GM12891 (cell line): ENCODE data around the gene TMEM266.

Source experiments
- DNase-seq: peaks from one replicate; pipeline ENCODE4 v3.0.0; 2011; ENCODE audit warnings: low spot score; ENCODE audit not compliant: insufficient read length
- FAIRE-seq: peaks from 2 replicates; lab custom pipeline; 2011; peaks lifted over from hg19 to GRCh38; lab: Jason Lieb, UNC
- PAX5 ChIP-seq: IDR thresholded peaks from 2 replicates; pipeline ENCODE4 v1.6.1; 2011; ENCODE audit warnings: low read length, moderate library complexity, mild to moderate bottlenecking; ENCODE audit not compliant: insufficient read depth, severe bottlenecking
- POLR2A ChIP-seq: IDR thresholded peaks from 2 replicates; pipeline ENCODE4 v1.6.1; 2011; ENCODE audit warnings: low read depth, low read length, control low read depth
- POLR2AphosphoS5 ChIP-seq: IDR thresholded peaks from 2 replicates; pipeline ENCODE4 v1.6.1; 2011; ENCODE audit warnings: low read depth, low read length, control low read depth
- POU2F2 ChIP-seq: IDR thresholded peaks from 2 replicates; pipeline ENCODE4 v1.6.1; 2011; ENCODE audit warnings: low read depth, mild to moderate bottlenecking, control low read depth, low read length, moderate library complexity
- SPI1 ChIP-seq: IDR thresholded peaks from 2 replicates; pipeline ENCODE4 v1.6.1; 2011; ENCODE audit warnings: low read depth, low read length, control low read depth
- TAF1 ChIP-seq: IDR thresholded peaks from 2 replicates; pipeline ENCODE4 v1.6.1; 2011; ENCODE audit warnings: low read depth, low read length, control low read depth

TMEM266 gene

DNA sequence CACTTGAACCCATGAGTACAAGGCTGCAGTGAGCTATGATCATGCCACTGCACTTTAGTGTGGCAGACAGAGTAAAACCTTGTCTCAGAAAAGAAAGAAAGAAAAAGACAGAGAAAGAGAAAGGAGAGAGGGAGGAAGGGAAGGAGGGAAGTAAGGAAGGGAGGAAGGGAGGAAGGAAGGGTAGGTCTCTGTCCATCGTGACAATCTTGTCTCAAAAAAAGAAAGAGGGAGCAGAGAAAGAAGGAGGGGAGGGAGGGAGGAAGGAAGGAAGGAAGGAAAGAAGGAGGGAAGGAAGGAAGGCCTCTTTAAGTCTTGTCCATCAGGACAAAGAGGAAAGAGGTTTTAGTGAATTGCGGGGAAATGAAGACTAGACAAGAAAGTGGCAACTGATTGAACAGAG lies 129.3 kb downstream of the TMEM266 start:
- FAIRE-seq = no peak
- no peak for DNase-seq
- TF ChIP-seq TAF1 = no peak
- no peak for TF ChIP-seq SPI1
- no peak for TF ChIP-seq PAX5
- TF ChIP-seq POLR2AphosphoS5 = no peak
- no peak for TF ChIP-seq POU2F2
- TF ChIP-seq POLR2A = no peak

DNA sequence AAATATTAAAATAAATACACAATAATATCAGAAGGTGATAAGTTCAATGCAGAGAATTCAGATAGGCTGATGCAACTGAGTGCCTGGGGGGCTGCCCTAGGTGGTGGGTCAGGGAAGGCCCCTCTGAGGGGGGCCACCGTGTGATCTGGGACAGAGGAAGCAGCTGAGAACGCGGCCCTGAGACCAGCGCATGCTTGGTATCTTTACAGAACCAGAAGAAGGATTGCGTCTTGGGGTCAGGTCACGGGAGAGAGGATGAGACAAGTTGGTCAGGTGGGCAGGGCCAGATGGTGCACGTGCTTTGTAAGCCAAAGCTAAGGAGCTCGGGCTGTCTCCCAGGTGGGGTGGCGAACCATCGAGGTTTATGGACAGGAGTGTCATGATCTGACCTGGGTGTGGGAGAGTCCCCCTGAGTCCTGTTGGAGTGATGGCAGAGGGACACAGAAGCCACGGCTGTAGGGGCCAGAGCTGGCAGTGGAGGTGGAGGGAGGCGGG lies 130.3 kb downstream of the TMEM266 start:
- FAIRE-seq (no peak), DNase-seq (no peak)
- TF ChIP-seq POU2F2 = no peak
- TF ChIP-seq SPI1 = no peak
- TF ChIP-seq PAX5 = no peak
- no peak for TF ChIP-seq TAF1
- TF ChIP-seq POLR2AphosphoS5 = no peak
- TF ChIP-seq POLR2A = no peak

DNA sequence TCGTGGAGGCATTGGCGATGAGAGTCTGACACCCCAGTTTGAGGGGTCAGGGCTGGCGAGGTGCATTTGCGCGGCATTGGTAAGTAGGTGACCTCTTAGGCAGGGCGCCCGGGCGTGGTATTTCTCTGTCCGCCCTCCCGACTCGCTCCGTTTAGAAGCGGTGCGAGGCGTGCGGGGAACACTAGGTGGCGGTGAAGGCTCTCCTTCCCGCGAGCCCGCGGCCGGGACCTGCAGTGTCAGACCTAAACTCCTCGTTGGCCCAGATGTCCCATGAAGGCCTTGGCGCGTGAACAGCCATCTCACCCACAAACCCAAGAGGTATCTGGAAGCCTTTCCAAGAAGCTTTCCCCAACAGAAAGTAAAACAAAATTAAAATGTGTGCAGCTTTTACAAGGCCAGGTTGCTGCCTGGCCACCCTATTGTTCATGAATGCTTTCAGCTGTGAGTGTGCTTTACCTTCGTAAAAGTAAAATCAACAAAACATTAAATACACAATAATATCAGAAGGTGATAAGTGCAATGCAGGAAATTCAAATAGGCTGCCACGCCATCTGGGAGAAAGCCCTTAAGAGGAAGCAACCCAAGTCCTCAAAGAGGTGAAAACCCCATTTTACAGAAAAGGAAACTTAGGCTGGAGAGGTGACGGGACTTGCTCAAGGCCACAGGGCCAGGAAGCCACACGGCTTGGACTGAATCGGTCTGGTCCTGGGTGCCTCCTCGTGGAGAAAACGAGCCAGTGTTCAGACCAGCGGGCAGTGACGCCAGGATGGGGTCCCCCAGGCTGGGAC lies 131.2 kb downstream of the TMEM266 start:
- TF ChIP-seq SPI1 = no peak
- no peak for TF ChIP-seq PAX5
- TF ChIP-seq TAF1 = no peak
- TF ChIP-seq POLR2AphosphoS5 = no peak
- no peak for TF ChIP-seq POU2F2
- no peak for TF ChIP-seq POLR2A
- peak; percentile 92 for DNase-seq
- peak; percentile 95 for FAIRE-seq

DNA sequence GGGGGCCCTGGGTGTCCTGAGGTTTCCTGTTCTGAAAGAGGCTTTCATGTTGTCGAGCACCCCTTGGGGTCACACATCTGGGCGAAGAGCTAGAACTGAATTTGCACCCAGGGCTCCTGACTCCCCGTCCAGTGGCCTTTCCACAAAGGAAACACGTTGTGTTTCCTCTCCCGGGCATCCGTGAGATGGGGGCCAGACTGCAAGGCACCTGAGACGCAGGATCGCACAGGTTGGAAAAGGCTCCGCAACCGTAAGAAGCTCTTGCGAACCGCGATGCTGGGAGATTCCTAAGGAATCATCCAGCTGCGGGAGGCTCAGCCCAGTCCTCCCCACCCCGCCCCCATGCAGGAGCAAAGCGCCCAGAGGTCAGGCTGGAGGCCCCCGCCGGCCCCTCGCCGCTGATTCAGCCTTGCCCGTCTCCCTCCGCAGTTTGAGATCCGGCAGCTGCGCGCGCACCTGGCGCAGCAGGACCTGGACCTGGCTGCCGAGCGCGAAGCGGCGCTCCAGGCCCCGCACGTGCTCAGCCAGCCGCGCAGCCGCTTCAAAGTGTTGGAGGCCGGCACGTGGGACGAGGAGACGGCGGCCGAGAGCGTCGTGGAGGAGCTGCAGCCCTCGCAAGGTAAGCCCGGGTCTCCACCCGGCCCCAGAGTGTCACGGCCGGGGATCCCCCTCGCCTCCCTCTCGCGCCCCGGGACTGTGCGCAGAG lies 131.9 kb downstream of the TMEM266 start:
- FAIRE-seq (no peak), DNase-seq (no peak)
- no peak for TF ChIP-seq POLR2AphosphoS5
- no peak for TF ChIP-seq SPI1
- TF ChIP-seq POU2F2 = no peak
- no peak for TF ChIP-seq POLR2A
- TF ChIP-seq TAF1 = no peak
- TF ChIP-seq PAX5 = no peak

DNA sequence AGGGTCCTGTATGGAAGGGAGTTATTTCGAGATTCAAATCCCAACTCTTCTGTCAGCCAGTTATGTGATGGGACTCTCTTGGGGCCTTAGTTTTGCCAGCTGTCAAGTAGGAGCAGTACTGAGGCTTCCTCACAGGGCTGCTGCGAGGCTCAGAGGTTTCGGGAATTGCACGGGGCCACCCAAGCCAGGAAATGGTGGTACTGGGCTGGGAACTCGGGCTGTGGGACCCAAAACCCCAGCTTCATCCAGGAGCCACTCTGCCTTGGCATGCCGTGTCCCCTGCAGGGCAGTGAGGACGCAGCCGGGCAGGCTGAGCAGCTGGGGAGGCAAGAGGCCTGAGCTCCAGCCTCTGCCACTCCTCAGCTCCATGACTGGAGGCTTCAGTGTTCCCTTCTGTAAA lies 132.9 kb downstream of the TMEM266 start:
- no peak for TF ChIP-seq SPI1
- no peak for TF ChIP-seq POU2F2
- no peak for TF ChIP-seq POLR2AphosphoS5
- TF ChIP-seq PAX5 = no peak
- no peak for TF ChIP-seq POLR2A
- TF ChIP-seq TAF1 = no peak
- no peak for DNase-seq
- FAIRE-seq = no peak

DNA sequence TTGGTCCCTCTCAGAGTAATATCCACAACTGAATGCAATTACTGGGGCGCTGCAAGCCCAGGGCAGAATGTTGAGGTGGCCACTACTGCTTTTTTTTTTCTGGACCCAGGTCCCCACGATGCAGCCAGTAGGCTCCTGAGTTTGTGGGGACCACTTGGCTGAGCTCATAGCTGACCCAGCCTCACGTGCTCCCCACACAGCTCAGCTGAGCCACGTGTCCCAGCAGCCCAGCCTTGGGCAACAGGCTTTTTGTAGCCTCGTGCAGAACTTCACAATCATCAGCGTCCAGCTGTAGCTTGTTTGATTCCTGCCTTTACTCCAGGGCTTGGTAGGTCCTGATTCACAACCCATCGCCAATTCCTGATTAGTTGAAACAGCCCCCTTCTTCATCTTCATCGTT lies 134.1 kb downstream of the TMEM266 start:
- no peak for DNase-seq
- TF ChIP-seq PAX5 (no peak), POLR2AphosphoS5 (no peak), POU2F2 (no peak), TAF1 (no peak), POLR2A (no peak), SPI1 (no peak)
- no peak for FAIRE-seq

DNA sequence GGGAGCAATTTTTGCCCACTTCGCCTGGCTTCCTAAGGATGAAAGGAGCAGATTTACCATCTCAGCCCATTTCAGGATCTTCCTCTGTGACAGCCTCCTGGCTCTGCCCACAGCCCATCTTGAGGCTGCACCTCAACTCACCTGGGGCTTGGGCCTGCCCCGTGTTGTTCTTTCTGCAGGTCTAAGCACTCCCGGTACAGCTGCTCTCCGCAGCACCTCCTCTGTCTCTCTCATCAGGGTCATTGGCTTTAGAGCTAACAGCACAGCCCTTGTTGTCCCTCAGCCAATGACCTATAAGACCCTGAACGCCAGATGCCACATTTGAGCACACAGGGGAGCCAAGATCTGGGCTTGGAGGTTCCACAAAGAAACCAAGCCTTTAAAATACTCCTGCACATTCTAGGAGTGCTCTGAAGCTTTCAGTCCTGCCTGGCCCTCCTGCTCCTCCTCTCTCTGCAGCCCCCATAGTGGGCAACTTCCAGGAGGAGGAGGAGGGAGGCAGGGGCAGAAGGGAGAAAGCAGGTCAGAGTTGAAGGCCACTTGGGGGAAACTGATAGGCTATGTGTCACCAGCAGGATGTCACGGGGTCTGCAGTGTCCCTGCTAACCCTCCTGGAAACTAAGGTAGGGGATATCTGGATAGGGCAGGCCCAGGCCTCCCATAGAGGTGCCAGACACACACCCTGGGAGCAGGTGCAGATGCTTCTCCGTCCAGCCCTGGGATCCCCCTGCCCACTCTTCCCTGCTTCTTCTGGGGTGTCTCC lies 135.9 kb downstream of the TMEM266 start:
- no peak for DNase-seq
- FAIRE-seq = no peak
- TF ChIP-seq PAX5 = no peak
- no peak for TF ChIP-seq SPI1
- no peak for TF ChIP-seq POLR2AphosphoS5
- TF ChIP-seq POLR2A = no peak
- no peak for TF ChIP-seq TAF1
- TF ChIP-seq POU2F2 = no peak

DNA sequence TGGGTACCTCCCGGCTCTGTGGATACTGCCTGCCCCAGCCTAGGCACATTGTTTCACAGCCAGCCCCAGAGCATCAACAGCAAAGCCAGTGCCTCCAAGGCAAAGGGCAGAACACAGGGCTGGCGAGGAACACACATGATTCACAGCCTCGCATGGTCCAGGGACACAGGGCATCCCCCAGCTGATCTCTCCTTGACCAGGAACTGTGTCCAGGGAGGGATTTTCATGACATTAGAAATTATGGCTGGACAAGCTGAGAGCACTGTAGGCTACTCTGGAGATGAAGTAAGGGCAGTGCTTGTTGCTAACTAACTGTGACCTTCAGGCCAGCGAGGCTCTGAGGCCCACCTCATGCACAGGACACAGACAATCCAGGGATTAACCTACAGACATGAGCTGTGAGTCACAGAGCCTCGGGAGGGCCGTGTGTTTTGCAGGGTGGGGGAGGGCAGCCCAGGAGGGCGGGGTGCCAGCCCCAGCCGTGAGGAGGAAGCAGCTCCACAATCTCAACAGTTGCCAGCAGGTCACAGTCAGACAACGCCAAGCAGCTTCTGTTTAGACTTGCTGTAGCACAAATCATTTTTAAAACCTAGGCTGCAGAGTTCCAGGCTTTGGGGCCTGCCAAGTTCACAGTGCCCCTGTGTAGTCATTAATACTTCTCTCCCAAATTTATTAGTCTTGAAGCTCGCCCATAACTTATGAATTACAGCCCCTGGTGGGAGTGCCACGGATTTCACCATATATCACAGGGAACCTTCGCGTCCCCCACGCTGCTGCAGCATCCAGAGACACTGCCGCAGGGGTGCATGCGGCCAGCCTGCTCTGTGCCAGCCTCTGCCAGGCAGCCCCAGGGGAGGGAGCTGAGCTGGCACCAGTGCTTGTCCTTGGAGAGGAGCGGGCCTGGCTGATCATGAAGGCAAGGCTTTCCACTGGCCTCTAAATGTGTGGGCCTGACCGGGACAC lies 136.8 kb downstream of the TMEM266 start:
- DNase-seq (no peak), FAIRE-seq (no peak)
- TF ChIP-seq POLR2A = no peak
- TF ChIP-seq SPI1 = no peak
- no peak for TF ChIP-seq POLR2AphosphoS5
- TF ChIP-seq PAX5 = no peak
- TF ChIP-seq POU2F2 = no peak
- TF ChIP-seq TAF1 = no peak
